ENCODE results near the gene SLC26A11.
"Not testable (repeated sequence)": the region's sequence is repeated elsewhere in the genome, so short reads cannot be mapped to it uniquely, and the experiment has no call there.

Gene SLC26A11

GRCh38 chr17:80219763-80220053 lies 519 bp upstream of the SLC26A11 start:
- no peak for DNase-seq

GRCh38 chr17:80220736-80221215 lies 549 bp downstream of the SLC26A11 start:
- DNase-seq: no peak

GRCh38 chr17:80221351-80222105 lies 1.3 kb downstream of the SLC26A11 start:
- no peak for DNase-seq

GRCh38 chr17:80222376-80223141 lies 2.3 kb downstream of the SLC26A11 start:
- no peak for DNase-seq

- DNase-seq: no peak
Measured at GRCh38 chr17:80223142-80223815, 3.1 kb downstream of the SLC26A11 start.

GRCh38 chr17:80223838-80224497 lies 3.7 kb downstream of the SLC26A11 start:
- DNase-seq: no peak

GRCh38 chr17:80224683-80225082 lies 4.5 kb downstream of the SLC26A11 start:
- no peak for DNase-seq

- DNase-seq: no peak
Measured at GRCh38 chr17:80225230-80225629, 5.0 kb downstream of the SLC26A11 start.

GRCh38 chr17:80227156-80227555 lies 6.9 kb downstream of the SLC26A11 start:
- DNase-seq: no peak

- no peak for DNase-seq
Measured at GRCh38 chr17:80227666-80228065, 7.4 kb downstream of the SLC26A11 start.

GRCh38 chr17:80228477-80228876 lies 8.2 kb downstream of the SLC26A11 start:
- DNase-seq: no peak

GRCh38 chr17:80229011-80229410 lies 8.8 kb downstream of the SLC26A11 start:
- DNase-seq: no peak

GRCh38 chr17:80232438-80232837 lies 12.2 kb downstream of the SLC26A11 start:
- no peak for DNase-seq

GRCh38 chr17:80233202-80233601 lies 13.0 kb downstream of the SLC26A11 start:
- DNase-seq: no peak

- DNase-seq: no peak
Measured at GRCh38 chr17:80236911-80237310, 16.7 kb downstream of the SLC26A11 start.

GRCh38 chr17:80237386-80237785 lies 17.2 kb downstream of the SLC26A11 start:
- no peak for DNase-seq

- no peak for DNase-seq
Measured at GRCh38 chr17:80242505-80242904, 22.3 kb downstream of the SLC26A11 start.

- DNase-seq: no peak
Measured at GRCh38 chr17:80243526-80244433, 23.6 kb downstream of the SLC26A11 start.

- DNase-seq: not testable (repeated sequence)
Measured at GRCh38 chr17:80244448-80244847, 24.2 kb downstream of the SLC26A11 start.

- DNase-seq: no peak
Measured at GRCh38 chr17:80244871-80245509, 24.8 kb downstream of the SLC26A11 start.

GRCh38 chr17:80245566-80246265 lies 25.5 kb downstream of the SLC26A11 start:
- no peak for DNase-seq

Data from activated effector memory CD4-positive, alpha-beta T cell treated with Interleukin-2 at 50 U/mL for 16 hours (primary cell).